DND-41 (cell line): Measurements from ENCODE around the gene MANSC4.

Source experiments
- CTCF ChIP-seq: IDR thresholded peaks from 2 replicates; pipeline ENCODE4 v1.5.1; 2012; ENCODE audit warnings: borderline replicate concordance, low read length, moderate library complexity, mild to moderate bottlenecking; ENCODE audit not compliant: poor library complexity, severe bottlenecking; ENCODE audit errors: extremely low read depth
- EZH2 ChIP-seq: IDR thresholded peaks from 3 replicates; pipeline ENCODE4 v1.6.1; 2012; ENCODE audit warnings: borderline replicate concordance, low read depth, mild to moderate bottlenecking, moderate library complexity, low read length, inconsistent platforms; ENCODE audit not compliant: severe bottlenecking

DNA sequence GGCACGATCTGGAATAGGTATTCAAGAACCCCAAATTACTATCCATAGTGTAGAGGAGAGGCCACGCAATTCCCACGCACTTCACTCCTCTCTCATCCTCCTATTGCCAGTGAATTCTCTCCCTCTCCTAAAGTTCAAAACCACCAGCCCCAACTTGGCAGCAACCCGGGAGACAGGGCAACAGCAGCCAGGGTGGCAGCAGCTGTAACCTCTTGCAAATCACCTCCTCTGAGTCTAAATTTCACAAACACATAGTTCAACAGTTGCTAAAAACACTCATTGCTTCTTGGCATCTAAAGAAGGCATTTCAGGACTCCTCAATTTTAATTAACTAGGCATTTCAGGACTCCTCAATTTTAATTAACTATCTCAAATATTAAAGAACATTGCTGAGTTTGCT is 37.7 kb upstream of the MANSC4 start:
- no peak for TF ChIP-seq EZH2
- TF ChIP-seq CTCF: no peak
